ENCODE data around the gene NEO1.

The NEO1 gene

DNA sequence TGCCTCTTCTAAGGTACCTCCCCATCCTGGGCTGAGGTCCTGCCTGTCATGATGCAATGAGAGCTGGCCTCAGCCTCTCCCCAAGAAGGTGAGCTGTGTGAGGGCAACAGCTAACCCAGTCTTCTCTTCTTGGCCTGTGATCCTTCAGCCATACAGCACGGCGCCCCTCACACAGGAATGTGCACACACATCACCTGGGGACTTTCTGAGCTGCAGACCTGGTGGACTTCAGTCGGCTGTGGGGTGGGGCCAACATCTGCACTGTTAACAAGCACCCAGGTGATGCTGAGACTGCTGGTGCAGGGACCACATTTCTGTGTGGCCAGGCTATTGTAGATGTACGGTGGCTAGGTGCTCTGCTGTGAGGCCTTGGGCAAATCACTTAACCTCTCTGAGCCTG, 302.0 kb downstream of the NEO1 start:
- no peak for DNase-seq (ENCODE audit: low read depth, low spot score)

Data from activated naive CD8-positive, alpha-beta T cell treated with anti-CD3 and anti-CD28 coated beads, Interleukin-2, amount 50 U/mL, for 16 hours (primary cell).